ENCODE measurements around the gene FRZB. TPM values are rescaled to one million over a fixed set of nuclear protein-coding genes. Genes with fewer than 3 reads are reported as not detected.

FRZB gene
- total RNA-seq, 1 donor from 2014 or later: 69.0 TPM

- no peak overlapping the region for H3K4me3 Mint-ChIP-seq
These were observed 20.5 kb downstream of the FRZB start for GRCh38 chr2:182845794-182846417.

DNA sequence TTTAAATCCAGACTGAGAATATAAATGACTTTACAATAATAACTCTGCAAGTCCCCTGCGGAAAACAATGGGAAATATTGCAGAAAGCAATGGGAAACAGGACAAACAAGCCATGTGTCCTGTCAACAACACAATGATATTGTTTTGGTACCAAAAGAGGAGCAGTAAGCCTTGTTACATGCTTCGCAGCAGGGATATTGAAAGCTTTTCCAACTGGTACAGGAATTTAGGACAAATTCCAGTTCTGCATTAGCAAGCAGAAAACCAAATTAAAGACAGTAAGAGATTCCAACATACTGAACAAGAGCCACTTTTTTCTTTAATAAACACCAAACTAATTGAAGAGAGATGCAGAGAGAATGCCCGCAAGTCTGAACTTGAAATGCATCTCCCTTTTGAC lies 30.0 kb downstream of the FRZB start:
- TF ChIP-seq EZH2phosphoT487 (IDR thresholded peaks at IDR 0.05): no peak
- TF ChIP-seq, protein P1, sequence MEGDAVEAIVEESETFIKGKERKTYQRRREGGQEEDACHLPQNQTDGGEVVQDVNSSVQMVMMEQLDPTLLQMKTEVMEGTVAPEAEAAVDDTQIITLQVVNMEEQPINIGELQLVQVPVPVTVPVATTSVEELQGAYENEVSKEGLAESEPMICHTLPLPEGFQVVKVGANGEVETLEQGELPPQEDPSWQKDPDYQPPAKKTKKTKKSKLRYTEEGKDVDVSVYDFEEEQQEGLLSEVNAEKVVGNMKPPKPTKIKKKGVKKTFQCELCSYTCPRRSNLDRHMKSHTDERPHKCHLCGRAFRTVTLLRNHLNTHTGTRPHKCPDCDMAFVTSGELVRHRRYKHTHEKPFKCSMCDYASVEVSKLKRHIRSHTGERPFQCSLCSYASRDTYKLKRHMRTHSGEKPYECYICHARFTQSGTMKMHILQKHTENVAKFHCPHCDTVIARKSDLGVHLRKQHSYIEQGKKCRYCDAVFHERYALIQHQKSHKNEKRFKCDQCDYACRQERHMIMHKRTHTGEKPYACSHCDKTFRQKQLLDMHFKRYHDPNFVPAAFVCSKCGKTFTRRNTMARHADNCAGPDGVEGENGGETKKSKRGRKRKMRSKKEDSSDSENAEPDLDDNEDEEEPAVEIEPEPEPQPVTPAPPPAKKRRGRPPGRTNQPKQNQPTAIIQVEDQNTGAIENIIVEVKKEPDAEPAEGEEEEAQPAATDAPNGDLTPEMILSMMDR (IDR thresholded peaks at IDR 0.05): no peak
- no peak overlapping the region for H3K27ac ChIP-seq
- Mint-ChIP-seq H3K36me3 (peaks cover 9% of the 10 kb centered on the region), H3K4me3 (no peak overlapping the region), H3K27ac (no peak overlapping the region), H3K27me3 (ENCODE audit: insufficient read depth, low read depth) (peaks cover 2% of the 10 kb centered on the region), H3K9me3 (no peaks in the 10 kb centered on the region), H3K4me1 (peaks cover 13% of the 10 kb centered on the region)
- H3F3A ChIP-seq (ENCODE audit: low read depth): peaks cover 7% of the 10 kb centered on the region
- H3K4me2 ChIP-seq: no peak overlapping the region
- no peaks in the 10 kb centered on the region for H3K27me3 ChIP-seq
- peaks cover 17% of the 10 kb centered on the region for H3K36me3 ChIP-seq
- H3K9me3 ChIP-seq (ENCODE audit: low read depth): no peaks in the 10 kb centered on the region
- no peak overlapping the region for H3K9ac ChIP-seq
- no peak overlapping the region for H2AFZ ChIP-seq (replicated peaks)
- DNase-seq (ENCODE audit: low spot score): no peak
- H3K79me2 ChIP-seq (ENCODE audit: low read depth): no peaks in the 10 kb centered on the region
- peaks cover 18% of the 10 kb centered on the region for H3K4me1 ChIP-seq
- no peaks in the 10 kb centered on the region for H4K20me1 ChIP-seq (ENCODE audit: low read depth)
- H3K4me3 ChIP-seq: no peak overlapping the region

More at GRCh38 chr2:182845794-182846417, 20.5 kb downstream of the FRZB start:
- DNase-seq (ENCODE audit: low spot score): no peak
- H3K36me3 ChIP-seq: no peaks in the 10 kb centered on the region
- no peaks in the 10 kb centered on the region for H3F3A ChIP-seq (ENCODE audit: low read depth)
- no peak overlapping the region for H3K4me2 ChIP-seq
- Mint-ChIP-seq H3K9me3 (no peaks in the 10 kb centered on the region), H3K27ac (no peak overlapping the region), H3K36me3 (peaks cover 10% of the 10 kb centered on the region), H3K27me3 (ENCODE audit: insufficient read depth, low read depth) (no peaks in the 10 kb centered on the region), H3K4me1 (peaks cover 15% of the 10 kb centered on the region)
- H3K27ac ChIP-seq: no peak overlapping the region
- H3K9me3 ChIP-seq (ENCODE audit: low read depth): no peaks in the 10 kb centered on the region
- peaks cover 3% of the 10 kb centered on the region for H3K4me1 ChIP-seq
- peaks cover 4% of the 10 kb centered on the region for H4K20me1 ChIP-seq (ENCODE audit: low read depth)
- H3K27me3 ChIP-seq: no peaks in the 10 kb centered on the region
- H3K79me2 ChIP-seq (ENCODE audit: low read depth): peaks cover 8% of the 10 kb centered on the region
- no peak overlapping the region for H3K4me3 ChIP-seq
- no peak overlapping the region for H3K9ac ChIP-seq
- no peak for TF ChIP-seq EZH2 (IDR thresholded peaks at IDR 0.05)
- TF ChIP-seq, protein P1 (IDR thresholded peaks at IDR 0.05): no peak
- no peak overlapping the region for H2AFZ ChIP-seq (replicated peaks)

GRCh38 chr2:182834293-182834692 lies 32.1 kb downstream of the FRZB start:
- TF ChIP-seq EZH2 (IDR thresholded peaks at IDR 0.05): no peak
- TF ChIP-seq EZH2phosphoT487 (IDR thresholded peaks at IDR 0.05): no peak
- TF ChIP-seq, protein P1 (IDR thresholded peaks at IDR 0.05): no peak
- peaks cover 2% of the 10 kb centered on the region for H3K27me3 Mint-ChIP-seq (ENCODE audit: insufficient read depth, low read depth)

More at GRCh38 chr2:182834293-182834692, 32.1 kb downstream of the FRZB start:
- H3K4me3 ChIP-seq: no peak overlapping the region
- no peaks in the 10 kb centered on the region for H3K79me2 ChIP-seq (ENCODE audit: low read depth)
- no peak overlapping the region for H3K27ac ChIP-seq
- Mint-ChIP-seq H3K36me3 (peaks cover 9% of the 10 kb centered on the region), H3K9me3 (no peaks in the 10 kb centered on the region), H3K4me3 (no peak overlapping the region), H3K27ac (no peak overlapping the region), H3K4me1 (peaks cover 4% of the 10 kb centered on the region)
- H3K36me3 ChIP-seq: peaks cover 17% of the 10 kb centered on the region
- no peak for DNase-seq (ENCODE audit: low spot score)
- H3K4me2 ChIP-seq: no peak overlapping the region
- H2AFZ ChIP-seq (replicated peaks): no peak overlapping the region
- no peaks in the 10 kb centered on the region for H3K4me1 ChIP-seq
- H3K9me3 ChIP-seq (ENCODE audit: low read depth): no peaks in the 10 kb centered on the region
- no peaks in the 10 kb centered on the region for H3K27me3 ChIP-seq
- no peaks in the 10 kb centered on the region for H4K20me1 ChIP-seq (ENCODE audit: low read depth)
- H3K9ac ChIP-seq: no peak overlapping the region
- H3F3A ChIP-seq (ENCODE audit: low read depth): peaks cover 7% of the 10 kb centered on the region
